ENCODE measurements around the gene SLX4IP.

GRCh38 chr20:10655720-10656669 is 220.9 kb downstream of the SLX4IP start:
- TF ChIP-seq POLR2A (IDR thresholded peaks at IDR 0.05; ENCODE audit: low read depth, low read length) (no peak), TAF1 (IDR thresholded peaks at IDR 0.05; ENCODE audit: borderline replicate concordance, low read depth, low read length) (no peak), POLR2AphosphoS5 (IDR thresholded peaks at IDR 0.05; ENCODE audit: low read depth, low read length) (no peak)

Measured in GM12892 (cell line).